ENCODE data around the gene MRGPRG. TPM values are rescaled to one million over a fixed set of nuclear protein-coding genes. Genes with fewer than 3 reads are reported as not detected.

Gene MRGPRG
- total RNA-seq, 4 donors from 2014 or later = not detected

- Histone ChIP-seq H3K27ac (no peak overlapping the region), H3K4me1 (peaks cover 0 to 9% (median 1%) of the 10 kb centered on the region in 3 donors), H3K36me3 (no peaks in the 10 kb centered on the region), H3K27me3 (peaks cover 2 to 89% (median 8%) of the 10 kb centered on the region in 4 donors), H3K4me3 (no peak overlapping the region), H3K9me3 (no peaks in the 10 kb centered on the region)
- DNase-seq = no peak
- intact Hi-C loops (cut with DNase I) = no loop called here
- TF ChIP-seq CTCF (IDR thresholded peaks at IDR 0.05) (no peak), POLR2A (IDR thresholded peaks at IDR 0.05) (no peak)
- WGBS, 2 donors = 78% methylated on average over 3 of the region's 8 CpGs; no CpG with 5 or more reads in 1 of the 2 donors
Measured at GRCh38 chr11:3197878-3198528, 20.6 kb downstream of the MRGPRG start.

GRCh38 chr11:3197044-3197695 is 21.4 kb downstream of the MRGPRG start:
- WGBS, 2 donors = 61 to 73% methylated on average over 3 to 5 of the region's 11 CpGs
- DNase-seq = no peak
- Histone ChIP-seq H3K9me3 (no peaks in the 10 kb centered on the region), H3K4me1 (peaks cover 0 to 6% (median 0%) of the 10 kb centered on the region in 3 donors), H3K27me3 (peaks cover 0 to 89% (median 3%) of the 10 kb centered on the region in 4 donors), H3K27ac (no peak overlapping the region), H3K36me3 (no peaks in the 10 kb centered on the region), H3K4me3 (no peak overlapping the region)
- TF ChIP-seq POLR2A (IDR thresholded peaks at IDR 0.05) (no peak), CTCF (IDR thresholded peaks at IDR 0.05) (no peak)
- intact Hi-C loops (cut with DNase I) = no loop called here

- Histone ChIP-seq H3K9me3 (no peaks in the 10 kb centered on the region), H3K27ac (no peak overlapping the region), H3K27me3 (peaks cover 0 to 83% (median 0%) of the 10 kb centered on the region in 4 donors), H3K36me3 (no peaks in the 10 kb centered on the region), H3K4me3 (no peak overlapping the region), H3K4me1 (peaks cover 0 to 6% (median 0%) of the 10 kb centered on the region in 3 donors)
- DNase-seq = no peak
- WGBS, 2 donors = 51 to 57% methylated on average over 4 to 11 of the region's 23 CpGs
- intact Hi-C loops (cut with DNase I) = no loop called here
- no peak for TF ChIP-seq POLR2A (IDR thresholded peaks at IDR 0.05)
- no peak for TF ChIP-seq CTCF (IDR thresholded peaks at IDR 0.05)
Measured at GRCh38 chr11:3196161-3197043, 22.2 kb downstream of the MRGPRG start.

- peaks cover 0 to 74% (median 0%) of the 10 kb centered on the region in 4 donors for H3K27me3 ChIP-seq
- no peaks in the 10 kb centered on the region for H3K36me3 ChIP-seq
- 57 to 58% methylated on average over 9 to 15 of the region's 22 CpGs for WGBS, 2 donors
- H3K4me3 ChIP-seq = no peak overlapping the region
- peaks cover 0 to 6% (median 0%) of the 10 kb centered on the region in 3 donors for H3K4me1 ChIP-seq
- intact Hi-C loops (cut with DNase I) = no loop called here
- TF ChIP-seq POLR2A (IDR thresholded peaks at IDR 0.05) (no peak), CTCF (IDR thresholded peaks at IDR 0.05) (peak in 1 of 6 experiments; percentile 17)
- no peaks in the 10 kb centered on the region for H3K9me3 ChIP-seq
- no peak overlapping the region for H3K27ac ChIP-seq
- DNase-seq = no peak
Measured at GRCh38 chr11:3195251-3196160, 23.1 kb downstream of the MRGPRG start.
